ENCODE measurements around the gene MAK.
"Not testable (repeated sequence)": the region's sequence is repeated elsewhere in the genome, so short reads cannot be mapped to it uniquely, and the experiment has no call there.

Gene MAK, protein sequence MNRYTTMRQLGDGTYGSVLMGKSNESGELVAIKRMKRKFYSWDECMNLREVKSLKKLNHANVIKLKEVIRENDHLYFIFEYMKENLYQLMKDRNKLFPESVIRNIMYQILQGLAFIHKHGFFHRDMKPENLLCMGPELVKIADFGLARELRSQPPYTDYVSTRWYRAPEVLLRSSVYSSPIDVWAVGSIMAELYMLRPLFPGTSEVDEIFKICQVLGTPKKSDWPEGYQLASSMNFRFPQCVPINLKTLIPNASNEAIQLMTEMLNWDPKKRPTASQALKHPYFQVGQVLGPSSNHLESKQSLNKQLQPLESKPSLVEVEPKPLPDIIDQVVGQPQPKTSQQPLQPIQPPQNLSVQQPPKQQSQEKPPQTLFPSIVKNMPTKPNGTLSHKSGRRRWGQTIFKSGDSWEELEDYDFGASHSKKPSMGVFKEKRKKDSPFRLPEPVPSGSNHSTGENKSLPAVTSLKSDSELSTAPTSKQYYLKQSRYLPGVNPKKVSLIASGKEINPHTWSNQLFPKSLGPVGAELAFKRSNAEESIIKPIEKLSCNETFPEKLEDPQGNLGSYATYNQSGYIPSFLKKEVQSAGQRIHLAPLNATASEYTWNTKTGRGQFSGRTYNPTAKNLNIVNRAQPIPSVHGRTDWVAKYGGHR

DNA sequence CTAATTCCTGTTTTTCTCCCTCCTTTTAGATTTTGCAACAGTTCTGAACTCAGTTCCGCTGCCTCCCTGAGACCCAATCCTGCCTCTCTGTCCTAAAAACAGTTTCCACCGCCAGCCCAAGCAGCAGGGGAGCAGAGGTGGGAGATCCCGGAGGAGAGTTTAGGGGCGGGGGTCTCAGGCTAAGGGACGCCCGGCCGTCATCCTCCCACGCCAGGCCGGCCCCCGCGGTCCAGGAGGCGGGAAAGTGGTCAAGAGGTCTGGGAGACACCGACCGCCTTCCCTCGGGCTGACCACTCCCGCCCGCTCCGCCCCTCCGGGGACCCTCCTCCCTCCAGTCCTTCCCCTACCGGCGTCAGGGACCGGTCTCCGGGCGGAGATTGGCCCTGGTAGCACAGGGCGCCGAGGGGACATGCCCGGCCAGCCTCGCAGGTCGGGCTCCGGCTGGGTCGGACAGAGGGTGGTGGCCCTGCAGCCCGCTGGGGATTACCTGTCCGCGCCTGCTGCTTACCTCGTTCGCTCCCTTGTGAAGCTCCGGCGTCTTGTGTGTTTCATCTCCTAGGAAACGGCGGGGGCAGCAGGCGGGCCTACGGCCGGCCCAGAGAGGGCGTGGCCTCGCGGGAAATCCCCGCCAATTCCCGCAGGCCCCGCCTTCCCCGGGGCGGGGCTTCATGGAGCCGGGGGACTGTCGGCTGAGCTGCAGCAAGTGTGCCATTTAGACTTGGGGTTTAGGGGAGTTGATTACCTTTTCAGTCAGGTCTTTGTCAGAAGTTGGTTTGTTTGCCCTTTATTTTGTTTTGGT is at the start of gene MAK:
Gene MAK (minus strand): TSS at position 545 of the 799 bp plus-strand sequence. CDS start 7,891 bp downstream, outside the sequence.
- peak; percentile 79 to 81 for DNase-seq (ENCODE audit: low read depth in 2 of 2)

DNA sequence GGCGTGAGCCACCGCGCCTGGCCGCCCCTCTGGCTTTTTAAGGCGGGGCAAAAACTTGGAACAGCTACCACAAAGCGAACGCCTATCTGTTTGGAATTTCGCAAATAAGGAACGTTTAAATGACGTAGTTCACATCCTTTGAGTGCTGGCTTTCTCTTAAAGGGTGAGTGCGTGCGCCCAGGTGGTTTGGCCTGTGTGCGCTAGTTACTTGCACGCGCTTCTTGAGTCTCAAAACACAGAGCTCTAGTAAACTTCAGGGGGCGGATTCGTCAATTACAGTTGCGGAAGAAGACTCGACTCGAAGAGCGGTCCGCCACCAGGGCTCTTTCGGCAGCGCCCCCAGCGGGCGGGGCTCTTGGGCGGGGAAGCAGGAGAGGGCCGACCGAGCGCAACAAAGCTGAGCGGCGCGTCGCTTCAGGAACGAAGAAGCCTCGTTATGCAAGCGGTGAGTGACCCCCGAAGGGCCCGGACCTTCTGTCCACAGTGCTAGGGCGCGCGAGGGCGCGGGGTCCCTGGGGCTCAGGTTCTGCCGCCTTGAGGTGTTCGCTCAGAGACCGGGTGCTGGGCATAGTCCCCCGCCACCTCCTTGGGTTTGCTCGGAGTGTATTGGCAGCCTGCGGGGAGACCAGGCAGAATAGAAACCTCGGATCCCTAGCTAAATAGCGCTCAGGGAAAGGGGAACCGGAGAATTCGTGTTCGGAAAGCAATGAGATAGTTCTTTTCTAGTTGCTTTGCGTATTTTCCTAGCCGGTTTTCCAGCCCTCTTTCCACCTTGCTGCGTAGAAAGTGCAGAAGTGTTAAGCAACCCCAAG is 48.6 kb upstream of the MAK start, which contains the start of gene SYCP2L:
Gene SYCP2L (plus strand): TSS at position 362 of the 812 bp plus-strand sequence. CDS start 75 bp downstream, at position 437.
- DNase-seq (ENCODE audit: low read depth in 2 of 2), result peak in 1 of 2 donors; percentile 18

DNA sequence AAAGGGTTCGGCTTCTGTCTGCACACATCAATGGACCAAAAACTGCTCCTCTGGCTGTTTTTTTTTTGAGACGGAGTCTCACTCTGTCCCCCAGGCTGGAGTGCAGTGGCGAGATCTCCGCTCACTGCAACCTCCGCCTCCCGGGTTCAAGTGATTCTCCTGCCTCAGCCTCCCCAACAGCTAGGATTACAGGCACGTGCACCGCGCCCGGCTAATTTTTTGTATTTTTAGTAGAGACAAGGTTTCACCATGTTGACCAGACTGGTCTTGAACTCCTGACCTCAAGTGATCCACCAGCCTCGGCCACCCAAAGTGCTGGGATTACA is 48.0 kb upstream of the MAK start:
- not testable (repeated sequence) for DNase-seq (ENCODE audit: low read depth in 2 of 2)

DNA sequence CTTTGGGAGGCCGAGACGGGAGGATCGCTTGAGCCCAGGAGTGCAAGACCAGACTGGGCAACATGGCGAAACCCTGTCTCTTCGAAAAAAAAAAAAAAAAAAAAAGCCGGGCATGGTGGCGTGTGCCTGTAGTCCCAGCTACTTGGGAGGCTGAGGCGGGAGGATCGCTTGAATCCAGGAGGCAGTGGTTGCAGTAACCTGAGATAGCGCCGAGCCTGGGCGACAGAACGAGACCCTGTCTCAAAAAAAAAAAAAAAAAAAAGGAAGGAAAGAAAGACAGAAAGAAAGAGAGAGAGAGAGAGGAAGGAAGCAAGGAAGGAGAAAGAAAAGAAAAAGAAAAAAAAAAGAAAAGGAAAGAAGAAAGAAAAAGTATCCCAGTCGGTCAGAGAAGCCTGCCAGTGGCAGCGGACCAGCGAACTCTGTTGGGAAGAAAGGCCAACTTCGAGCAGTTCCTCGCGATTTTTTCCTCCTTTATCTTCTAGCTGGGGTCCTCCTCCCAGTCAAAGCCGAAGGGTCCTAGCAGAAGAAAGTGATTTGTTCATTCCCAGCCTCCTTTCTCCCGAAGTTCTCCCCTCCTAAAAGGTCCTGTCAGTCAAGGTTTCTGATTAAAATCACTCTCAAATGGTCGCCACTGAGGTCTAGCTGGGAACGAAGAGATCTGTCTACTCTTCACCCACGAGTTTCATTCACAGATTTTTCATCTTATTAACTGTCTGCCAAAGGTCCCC is 46.1 kb upstream of the MAK start:
- DNase-seq (ENCODE audit: low read depth in 2 of 2), result no peak

DNA sequence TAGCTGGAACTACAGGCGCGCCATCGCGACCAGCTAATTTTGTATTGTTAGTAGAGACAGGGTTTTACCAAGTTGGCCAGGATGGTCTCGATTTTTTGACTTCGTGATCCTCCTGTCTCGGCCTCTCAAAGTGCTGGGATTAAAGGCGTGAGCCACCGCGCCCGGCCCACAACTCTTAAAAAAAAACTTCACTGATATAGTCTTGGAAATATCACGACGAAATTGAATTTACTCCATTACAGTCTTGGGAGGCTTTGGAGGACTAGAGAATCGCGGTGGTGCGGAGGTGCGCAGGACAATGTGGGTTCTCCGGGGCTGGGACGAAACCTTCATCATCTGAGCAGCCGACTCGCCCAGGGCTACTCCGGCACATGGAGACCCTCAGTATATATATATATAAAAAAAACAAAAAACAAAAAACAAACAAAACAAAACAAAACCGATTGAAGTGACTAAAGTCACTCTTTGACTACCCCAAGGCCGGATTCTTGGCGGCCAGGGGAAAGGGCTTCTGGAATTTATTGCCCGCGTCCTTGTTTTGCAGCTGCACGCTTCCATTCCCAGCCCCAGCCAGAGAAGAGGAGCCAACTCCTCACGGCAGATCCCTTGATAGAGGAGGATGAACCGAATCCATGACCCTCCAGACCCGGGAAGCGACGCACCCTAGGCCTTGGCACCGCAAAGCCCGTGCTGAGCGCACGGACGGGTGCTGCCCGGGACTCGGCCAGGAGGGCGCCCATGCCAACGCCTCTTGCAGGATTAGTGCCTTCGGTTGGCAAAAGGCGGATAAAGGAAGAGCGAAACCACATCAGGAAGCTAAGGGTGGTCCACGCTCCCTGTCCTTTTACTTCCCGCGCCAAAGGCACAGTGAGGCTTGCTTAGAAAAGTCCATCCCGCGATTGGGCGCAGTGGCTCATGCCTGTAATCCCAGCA is 45.2 kb upstream of the MAK start:
- DNase-seq (ENCODE audit: low read depth in 2 of 2), result no peak

DNA sequence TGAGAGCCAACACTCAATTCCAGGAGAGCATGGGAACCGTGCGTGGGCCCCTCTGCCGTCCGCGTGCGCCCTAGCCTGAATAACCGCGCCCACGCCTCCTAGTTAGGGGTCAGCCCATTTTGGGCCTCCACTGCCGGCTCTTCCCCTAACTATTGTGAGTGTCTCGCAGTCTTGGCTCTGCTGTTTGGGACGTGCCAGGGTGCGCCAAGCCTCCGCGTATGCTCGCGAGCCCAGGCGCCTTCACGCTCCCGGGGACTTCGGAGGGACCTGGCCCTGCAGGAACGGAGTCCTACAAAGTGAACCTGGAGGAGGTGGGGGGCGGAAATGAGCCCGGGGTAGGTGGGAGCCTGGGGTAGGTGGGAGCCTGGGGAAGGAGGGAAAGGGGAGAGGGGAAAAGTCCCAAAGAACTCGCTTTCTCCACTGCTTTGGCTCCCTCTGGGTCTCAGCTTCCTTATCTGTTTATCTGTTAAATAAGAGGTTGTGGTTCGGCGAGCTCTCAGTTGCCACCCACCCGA is 44.4 kb upstream of the MAK start:
- DNase-seq (ENCODE audit: low read depth in 2 of 2), result no peak

DNA sequence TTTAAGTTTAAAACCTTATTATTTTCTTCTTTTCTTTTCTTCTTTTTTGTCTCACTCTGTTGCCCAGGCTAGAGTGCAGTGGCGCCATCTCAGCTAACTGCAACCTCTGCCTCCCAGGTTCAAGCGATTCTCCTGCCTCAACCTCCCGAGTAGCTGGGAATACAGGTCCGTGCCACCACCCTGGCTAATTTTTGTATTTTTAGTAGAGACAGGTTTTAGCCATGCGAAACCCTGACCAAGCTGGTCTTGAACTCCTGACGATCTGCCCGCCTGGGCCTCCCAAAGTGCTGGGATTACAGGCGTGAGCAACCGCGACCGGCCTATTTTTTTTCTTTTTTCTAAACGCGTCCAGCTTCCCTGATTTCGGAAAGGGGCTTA is 43.9 kb upstream of the MAK start:
- DNase-seq (ENCODE audit: low read depth in 2 of 2), result not testable (repeated sequence)

DNA sequence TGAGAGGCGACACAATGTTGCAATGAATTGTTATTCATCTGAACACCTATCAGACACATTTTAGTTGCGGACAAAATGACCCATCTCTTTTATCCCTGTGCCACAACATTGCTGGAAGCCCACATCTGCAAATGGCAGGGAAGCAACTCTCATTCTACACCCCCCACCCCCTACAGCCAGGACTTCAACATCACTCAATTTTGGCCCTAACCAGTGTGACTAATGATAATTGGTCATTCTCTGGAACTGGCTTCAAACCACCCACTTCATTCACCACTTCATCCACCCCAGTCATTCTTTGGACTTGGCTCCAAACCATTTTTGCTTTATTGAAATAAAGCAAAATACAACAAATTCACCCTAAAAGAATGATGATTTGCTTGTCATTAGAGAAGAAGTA is 42.0 kb upstream of the MAK start:
- DNase-seq (ENCODE audit: low read depth in 2 of 2), result no peak

DNA sequence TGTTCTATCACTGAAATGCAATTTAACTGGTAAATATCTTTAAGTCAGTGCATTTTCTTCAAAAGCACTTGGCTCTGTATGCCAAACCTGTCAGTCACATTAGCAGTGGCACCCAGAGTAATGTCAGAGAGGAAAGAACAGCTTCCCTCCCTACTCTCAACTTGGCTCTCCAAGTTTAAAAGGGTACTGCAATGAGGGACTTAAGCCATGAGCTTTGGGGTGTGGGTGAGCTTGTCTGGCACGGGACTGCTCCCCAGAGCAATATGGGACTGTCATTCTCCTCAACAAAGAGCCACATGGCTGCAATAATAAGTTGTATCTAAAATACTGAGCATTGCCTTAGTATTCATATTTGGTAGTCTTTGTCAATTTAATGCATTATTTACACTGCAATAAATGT is 39.5 kb upstream of the MAK start:
- DNase-seq (ENCODE audit: low read depth in 2 of 2), result no peak

DNA sequence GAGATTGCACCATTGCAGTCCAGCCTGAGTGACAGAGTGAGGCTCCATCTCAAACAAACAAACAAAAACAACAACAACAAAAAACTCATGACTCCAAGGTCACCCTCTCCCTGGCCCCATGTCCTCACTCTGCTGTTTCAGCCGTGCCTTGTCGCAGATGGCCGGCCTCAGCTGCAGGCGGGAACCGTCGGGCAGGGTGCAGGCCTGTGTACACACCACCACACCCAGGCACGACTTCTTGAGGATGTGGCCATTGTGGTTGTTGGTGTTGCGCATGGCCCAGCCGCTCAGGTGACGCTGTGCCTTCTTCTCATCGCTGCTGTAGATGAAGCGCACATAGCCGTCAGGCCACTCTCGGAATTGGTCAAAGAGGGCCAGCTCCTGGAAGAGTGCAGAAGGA is 38.7 kb upstream of the MAK start:
- no peak for DNase-seq (ENCODE audit: low read depth in 2 of 2)

DNA sequence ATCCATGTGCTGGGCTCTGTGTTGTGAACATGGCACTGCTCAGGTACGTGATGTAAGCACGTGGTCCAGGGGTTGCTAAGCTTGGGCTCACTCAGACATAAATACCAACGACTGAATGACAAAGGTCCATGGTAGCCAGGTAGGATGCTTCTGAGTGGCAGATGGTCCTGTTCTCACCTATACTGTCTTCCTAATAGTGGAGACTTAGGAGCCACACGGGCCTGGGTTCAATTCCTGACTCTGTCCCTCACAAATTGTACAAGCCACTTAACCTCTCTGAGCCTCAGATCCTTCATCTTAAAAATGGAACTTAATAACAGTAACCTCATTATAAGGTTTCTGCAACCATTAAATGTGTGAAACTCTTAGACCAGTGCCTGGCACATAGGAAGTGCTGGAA is 36.7 kb upstream of the MAK start:
- DNase-seq (ENCODE audit: low read depth in 2 of 2), result no peak

DNA sequence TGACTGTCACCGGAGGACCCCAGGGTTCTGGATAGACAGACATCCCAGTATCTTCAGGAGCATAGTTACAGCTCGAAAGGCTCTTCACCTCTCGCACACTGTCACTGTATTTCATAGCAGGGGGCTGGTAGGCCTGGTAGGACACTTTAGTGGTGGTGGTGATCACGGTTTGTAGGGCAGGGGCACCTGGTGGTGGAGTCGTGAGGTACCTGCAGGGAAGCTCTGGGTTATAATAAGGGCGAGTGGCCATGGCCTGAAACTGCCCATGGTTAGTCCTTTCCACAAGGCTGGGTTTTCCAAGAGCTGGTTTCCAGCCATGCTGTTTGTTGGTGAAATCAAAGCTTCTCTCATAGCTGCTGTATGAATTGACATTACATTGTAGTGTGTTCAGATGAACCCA is 35.9 kb upstream of the MAK start:
- no peak for DNase-seq (ENCODE audit: low read depth in 2 of 2)

DNA sequence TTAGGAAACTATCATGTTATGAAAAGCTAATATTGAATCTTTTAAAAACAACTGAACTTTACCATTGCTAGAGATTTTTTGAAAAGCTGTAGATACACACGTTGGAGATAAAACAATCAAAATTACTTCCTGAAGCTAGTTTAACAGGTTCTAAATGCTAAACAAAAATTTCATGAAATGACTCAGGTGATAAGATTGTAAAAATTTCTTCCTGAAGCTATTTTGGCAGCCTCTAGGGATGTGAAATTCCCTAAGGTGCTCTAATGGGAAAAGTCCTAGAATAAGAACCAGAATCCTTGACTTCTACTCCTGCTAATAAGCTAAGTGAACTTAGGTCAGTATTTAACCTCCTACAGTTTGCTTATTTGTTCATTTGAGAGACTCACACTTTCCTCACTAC is 35.0 kb upstream of the MAK start:
- no peak for DNase-seq (ENCODE audit: low read depth in 2 of 2)

DNA sequence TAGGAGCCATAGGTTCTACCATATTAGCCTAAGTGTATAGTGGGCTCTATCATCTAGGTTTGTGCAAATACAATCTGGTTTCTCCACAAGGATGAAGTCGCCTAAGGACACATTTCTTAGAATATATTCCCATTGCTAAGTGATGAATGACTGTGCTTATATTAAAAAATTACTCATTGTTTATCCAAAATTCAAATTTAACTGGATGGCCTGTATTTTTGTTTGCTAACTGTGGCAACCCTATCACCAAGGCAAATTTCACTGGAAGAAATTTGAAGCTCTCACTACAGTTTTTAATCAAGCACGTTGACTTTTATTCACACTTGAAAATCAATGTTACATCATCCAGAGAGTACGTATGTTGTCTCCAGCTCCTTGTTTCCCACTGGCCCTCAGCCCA is 29.6 kb upstream of the MAK start:
- DNase-seq (ENCODE audit: low read depth in 2 of 2), result no peak

DNA sequence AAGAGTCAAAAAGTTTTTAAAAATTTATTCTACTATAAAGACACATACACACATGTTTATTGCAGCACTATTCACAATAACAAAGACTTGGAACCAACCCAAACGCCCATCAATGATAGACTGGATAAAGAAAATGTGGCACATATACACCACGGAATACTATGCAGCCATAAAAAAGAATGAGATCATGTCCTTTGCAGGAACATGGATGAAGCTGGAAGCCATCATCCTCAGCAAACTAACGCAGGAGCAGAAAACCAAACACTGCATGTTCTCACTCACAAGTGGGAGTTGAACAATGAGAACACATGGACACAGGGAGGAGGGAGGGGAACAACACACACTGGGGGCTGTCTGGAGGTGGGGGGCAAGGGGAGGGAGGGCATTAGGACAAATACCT is 28.4 kb upstream of the MAK start:
- DNase-seq (ENCODE audit: low read depth in 2 of 2), result not testable (repeated sequence)

DNA sequence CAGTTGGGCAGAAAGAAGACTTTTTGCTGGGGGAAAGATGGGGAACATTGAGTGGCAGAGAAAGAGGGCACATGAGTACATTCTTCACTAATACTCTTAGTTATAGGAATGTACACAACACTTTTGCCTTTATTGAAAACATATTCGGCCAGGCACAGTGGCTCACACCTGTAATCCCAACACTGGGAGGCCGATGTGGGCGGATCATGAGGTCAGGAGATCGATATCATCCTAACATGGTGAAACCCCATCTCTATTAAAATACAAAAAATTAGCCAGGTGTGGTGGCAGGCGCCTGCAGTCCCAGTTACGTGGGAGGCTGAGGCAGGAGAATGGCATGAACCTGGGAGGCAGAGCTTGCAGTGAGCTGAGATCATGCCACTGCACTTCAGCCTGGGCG is 24.7 kb upstream of the MAK start:
- DNase-seq (ENCODE audit: low read depth in 2 of 2), result not testable (repeated sequence)

DNA sequence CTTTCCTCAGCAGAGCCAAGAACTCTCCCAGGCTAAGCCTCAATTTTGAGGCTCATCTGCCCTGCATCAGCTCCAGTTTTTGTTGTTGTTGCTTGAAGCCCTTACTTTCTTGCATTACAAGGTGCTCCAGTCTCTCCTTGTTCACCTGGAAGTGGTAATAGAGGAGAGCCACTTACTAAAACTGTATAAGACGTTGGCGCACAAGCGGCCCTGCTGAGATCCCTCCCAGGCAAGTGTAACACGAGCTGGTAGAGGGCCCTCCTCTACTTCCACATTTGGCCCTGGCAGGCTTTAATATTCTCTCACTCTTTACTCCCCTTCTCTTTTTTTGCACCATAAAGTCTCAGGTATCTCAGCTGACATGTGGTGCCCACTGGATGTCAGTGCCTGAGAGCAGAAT is 24.0 kb upstream of the MAK start:
- no peak for DNase-seq (ENCODE audit: low read depth in 2 of 2)

DNA sequence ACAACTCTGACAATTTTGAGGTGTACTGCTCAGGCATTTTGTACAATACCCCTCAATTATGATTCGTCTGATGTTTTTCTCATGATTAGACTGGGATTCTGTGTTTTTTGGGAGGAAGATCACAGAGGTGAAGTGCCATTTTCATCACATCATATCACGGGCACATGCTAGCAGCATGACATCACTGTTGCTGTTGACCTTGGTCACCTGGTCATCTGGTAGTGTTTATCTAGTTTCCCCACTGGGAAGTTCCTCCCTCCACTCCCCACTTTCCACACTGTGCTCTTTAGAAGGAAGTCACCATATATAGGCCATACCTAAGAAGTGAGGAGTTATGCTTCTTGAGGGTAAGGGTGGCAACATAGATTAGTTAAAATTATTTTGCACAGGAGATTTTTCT is 22.7 kb upstream of the MAK start:
- DNase-seq (ENCODE audit: low read depth in 2 of 2), result no peak

DNA sequence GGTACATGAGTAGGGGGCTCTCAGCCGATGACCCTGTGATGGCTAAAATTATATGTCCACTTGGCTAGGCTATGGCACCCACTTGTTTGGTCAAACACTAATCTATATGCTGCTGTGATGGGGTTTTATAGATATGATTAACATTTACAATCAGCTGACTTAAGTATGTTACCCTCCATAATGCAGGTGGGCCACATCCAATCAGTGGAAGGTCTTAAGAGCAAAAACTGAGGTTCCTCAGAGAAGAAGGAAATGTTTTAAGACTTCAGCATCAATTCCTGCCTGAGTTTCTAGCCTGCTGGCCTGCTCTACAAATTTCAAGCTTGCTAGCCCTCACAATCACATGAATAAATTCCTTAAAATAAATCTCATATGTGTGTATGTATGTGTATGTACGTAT is 18.9 kb upstream of the MAK start:
- DNase-seq (ENCODE audit: low read depth in 2 of 2), result no peak

All from stimulated activated CD8-positive, alpha-beta memory T cell treated with anti-CD3 and anti-CD28 coated beads, Interleukin-15, amount 100 ng/mL, for 48 hours (primary cell).